ENCODE data around the gene TCERG1. TPM values are rescaled to one million over a fixed set of nuclear protein-coding genes. Genes with fewer than 3 reads are reported as not detected.

TCERG1 gene
- total and polyA plus RNA-seq, 9 of the 15 experiments (the other 6 are each of a cell fraction or from before 2014, with no cell fraction given), result 50.3 to 148 (median 119) TPM

GRCh38 chr5:146441896-146442295, 5.2 kb upstream of the TCERG1 start:
- Histone ChIP-seq H3K9ac (ENCODE audit: insufficient read depth in 1 of 2, low read depth in 2 of 2, low read length in 2 of 2) (no peak overlapping the region), H3K4me1 (replicated peaks in 1 of 2; ENCODE audit: control insufficient read depth in 2 of 2, insufficient read depth in 2 of 2, low read length in 2 of 2) (no peaks in the 10 kb centered on the region; a peak in 1 of 5 replicates), H3K9me1 (ENCODE audit: control insufficient read depth, insufficient read depth, low read length) (no peaks in the 10 kb centered on the region), H3K4me3 (no peak overlapping the region), H4K20me1 (replicated peaks; ENCODE audit: control insufficient read depth, insufficient read depth, low read length) (no peaks in the 10 kb centered on the region), H3K27me3 (ENCODE audit: control insufficient read depth in 2 of 2, insufficient read depth in 2 of 2, low read length in 2 of 2) (peaks cover 5 to 10% of the 10 kb centered on the region in 2 experiments; a peak in 3 of 5 replicates), H2AFZ (ENCODE audit: low read depth, low read length) (no peak overlapping the region), H3K4me2 (ENCODE audit: insufficient read depth, low read length) (no peak overlapping the region), H3K9me3 (replicated peaks; ENCODE audit: control insufficient read depth, insufficient read depth, low read depth, low read length) (peaks cover 3% of the 10 kb centered on the region; the same call in 1 of the 2 replicates), H3K36me3 (ENCODE audit: control insufficient read depth, insufficient read depth, low read length) (no peaks in the 10 kb centered on the region), H3K79me2 (ENCODE audit: control insufficient read depth, insufficient read depth, low read length) (no peaks in the 10 kb centered on the region), H3K27ac (ENCODE audit: extremely low read depth, low read depth, low read length) (no peak overlapping the region)
- in situ Hi-C loops (cut with MboI), result no loop called here
- no peak for ATAC-seq
- ChIA-PET CTCF (ENCODE audit: low intra/inter-chr PET ratio) (no interaction called here), POLR2A (no interaction called here)
- TF ChIP-seq CREM (IDR thresholded peaks at IDR 0.05; ENCODE audit: low read depth) (no peak), ZNF431 (CRISPR knock-in tag; IDR thresholded peaks at IDR 0.05) (no peak), ZBTB2 (IDR thresholded peaks at IDR 0.05) (no peak), CXXC5 (CRISPR knock-in tag; IDR thresholded peaks at IDR 0.05) (no peak), POLR2AphosphoS2 (IDR thresholded peaks at IDR 0.05; ENCODE audit: low read length) (no peak), PREB (CRISPR knock-in tag; IDR thresholded peaks at IDR 0.05) (no peak), CC2D1A (IDR thresholded peaks at IDR 0.05) (no peak), CBFA2T3 (IDR thresholded peaks at IDR 0.05) (no peak), PURB (CRISPR knock-in tag; IDR thresholded peaks at IDR 0.05; ENCODE audit: low read depth) (no peak), RBM15 (IDR thresholded peaks at IDR 0.05; ENCODE audit: insufficient read depth, low read length) (no peak), ZNF668 (CRISPR knock-in tag; IDR thresholded peaks at IDR 0.05) (no peak), TEAD1 (CRISPR knock-in tag; IDR thresholded peaks at IDR 0.05) (no peak), HLTF (IDR thresholded peaks at IDR 0.05) (no peak), BRF1 (IDR thresholded peaks at IDR 0.05; ENCODE audit: borderline replicate concordance, extremely low read depth, insufficient read length) (no peak)
- intact Hi-C loops (cut with micrococcal nuclease), result no loop called here
- BruUV-seq (replicated peaks), result no TSS peak
- FAIRE-seq, result no peak
- no peak for DNase-seq (ENCODE audit: extremely low read depth in 1 of 4, low spot score in 3 of 4)
- 0% methylated on average over 2 of the region's 2 CpGs for WGBS (ENCODE audit: insufficient coverage, low coverage, missing lambda C conversion rate)
